NB4 (cell line): ENCODE measurements around the gene MAP7D2.

Experiments used
- CTCF ChIP-seq: IDR thresholded peaks from one replicate; pipeline ENCODE4 v1.5.1; 2012; ENCODE audit warnings: low read depth, low read length
- MAX ChIP-seq: IDR thresholded peaks from 2 replicates; pipeline ENCODE4 v1.6.1; 2011; ENCODE audit warnings: low read depth, low read length

- TF ChIP-seq CTCF (no peak), MAX (no peak)
These were observed 57.1 kb downstream of the MAP7D2 start for GRCh38 chrX:20059467-20060128.
